ENCODE results near the gene MAN1B1.

DNA sequence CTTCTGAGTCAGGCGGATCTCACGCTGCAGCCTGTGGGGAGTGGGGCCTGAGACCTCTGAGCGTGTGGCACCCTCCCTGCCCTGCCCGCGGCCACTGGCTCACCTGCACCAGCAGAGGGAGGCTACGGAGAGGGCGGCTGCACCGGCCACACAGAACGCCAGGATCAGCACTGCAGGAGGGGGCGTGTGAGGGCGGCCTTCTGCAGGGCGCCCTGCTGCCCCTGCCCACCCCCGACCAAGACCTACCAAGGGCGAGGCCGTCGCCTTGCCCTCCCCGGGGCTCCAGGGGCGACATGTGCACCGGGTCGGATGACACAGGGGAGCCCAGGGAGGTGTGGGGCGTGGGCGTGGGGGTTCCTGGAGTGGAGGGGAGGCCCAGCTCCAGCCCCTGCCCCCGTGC is 46.2 kb upstream of the MAN1B1 start:
- TF ChIP-seq PATZ1 (CRISPR knock-in tag; IDR thresholded peaks at IDR 0.05; ENCODE audit: borderline replicate concordance) (no peak), SNAI2 (CRISPR knock-in tag; IDR thresholded peaks at IDR 0.05) (no peak), ZC3H10 (CRISPR knock-in tag; IDR thresholded peaks at IDR 0.05) (no peak), OSR1 (CRISPR knock-in tag; IDR thresholded peaks at IDR 0.05) (no peak), CREB5 (CRISPR knock-in tag; IDR thresholded peaks at IDR 0.05; ENCODE audit: low read depth) (no peak), RARB (CRISPR knock-in tag; IDR thresholded peaks at IDR 0.05) (no peak), TSHZ2 (CRISPR knock-in tag; IDR thresholded peaks at IDR 0.05) (no peak)
